ENCODE measurements around the gene MTARC2.

MTARC2 gene

GRCh38 chr1:220770245-220770913, 22.3 kb downstream of the MTARC2 start:
- DNase-seq: no peak

- no peak for DNase-seq
Measured at GRCh38 chr1:220772846-220773245, 24.7 kb downstream of the MTARC2 start.

GRCh38 chr1:220775240-220775853, 27.2 kb downstream of the MTARC2 start:
- peak; percentile 2 to 15 for DNase-seq

- DNase-seq: no peak
Measured at GRCh38 chr1:220776254-220776653, 28.1 kb downstream of the MTARC2 start.

GRCh38 chr1:220776720-220777326, 28.7 kb downstream of the MTARC2 start:
- peak; percentile 30 to 64 for DNase-seq

GRCh38 chr1:220783453-220783852, 35.3 kb downstream of the MTARC2 start:
- DNase-seq: no peak

GRCh38 chr1:220784751-220785150, 36.6 kb downstream of the MTARC2 start:
- no peak for DNase-seq

GRCh38 chr1:220785166-220786056, 37.3 kb downstream of the MTARC2 start:
- no peak for DNase-seq

- DNase-seq: no peak
Measured at GRCh38 chr1:220786057-220786336, 37.9 kb downstream of the MTARC2 start.

- DNase-seq: peak; percentile 72 to 83
Measured at GRCh38 chr1:220786337-220787068, 38.4 kb downstream of the MTARC2 start, which contains the start of gene MTARC1. TSS of gene MTARC1 (plus strand) at chr1:220786913. CDS start at chr1:220786945, 32 bp downstream.

- DNase-seq: peak in 1 of 2 experiments; percentile 62
Measured at GRCh38 chr1:220787069-220787619, 39.0 kb downstream of the MTARC2 start.

- DNase-seq: no peak
Measured at GRCh38 chr1:220788900-220789299, 40.8 kb downstream of the MTARC2 start.

- no peak for DNase-seq
Measured at GRCh38 chr1:220789532-220790147, 41.5 kb downstream of the MTARC2 start.

GRCh38 chr1:220791285-220791684, 43.2 kb downstream of the MTARC2 start:
- no peak for DNase-seq

GRCh38 chr1:220791956-220792355, 43.8 kb downstream of the MTARC2 start:
- no peak for DNase-seq

GRCh38 chr1:220796530-220796929, 48.4 kb downstream of the MTARC2 start:
- no peak for DNase-seq

- no peak for DNase-seq
Measured at GRCh38 chr1:220797044-220797443, 48.9 kb downstream of the MTARC2 start.

- DNase-seq: no peak
Measured at GRCh38 chr1:220797553-220797952, 49.4 kb downstream of the MTARC2 start.

- no peak for DNase-seq
Measured at GRCh38 chr1:220798338-220798737, 50.2 kb downstream of the MTARC2 start.

GRCh38 chr1:220800262-220800661, 52.1 kb downstream of the MTARC2 start:
- DNase-seq: no peak

GRCh38 chr1:220803401-220804201, 55.5 kb downstream of the MTARC2 start:
- peak in 1 of 2 experiments; percentile 15 for DNase-seq
